ENCODE results near the gene HSPA8. TPM values are rescaled to one million over a fixed set of nuclear protein-coding genes. Genes with fewer than 3 reads are reported as not detected.

The HSPA8 gene
- total and polyA plus RNA-seq, 2 of the 4 experiments (the other 2 are of a cell fraction), result 2,309 to 4,346 TPM

- Histone ChIP-seq H2AK5ac (ENCODE audit: low read depth, low read length) (no peak overlapping the region), H3K36me3 (ENCODE audit: control insufficient read depth, insufficient read depth, low read length) (no peaks in the 10 kb centered on the region), H3K9me1 (ENCODE audit: insufficient read depth, low read length) (no peaks in the 10 kb centered on the region), H3K56ac (ENCODE audit: extremely low read depth, insufficient read depth, low read length) (no peak overlapping the region), H3K79me1 (ENCODE audit: low read depth in 1 of 2, low read length in 2 of 2) (no peaks in the 10 kb centered on the region), H2BK120ac (ENCODE audit: low read depth, low read length) (no peak overlapping the region), H2BK5ac (ENCODE audit: low read depth, low read length, poor library complexity, severe bottlenecking) (no peak overlapping the region), H3K27me3 (ENCODE audit: control insufficient read depth, insufficient read depth, low read length) (peaks cover 34% of the 10 kb centered on the region), H4K20me1 (ENCODE audit: insufficient read depth, low read length) (no peaks in the 10 kb centered on the region), H4K5ac (ENCODE audit: low read depth, low read length) (no peak overlapping the region), H2BK15ac (ENCODE audit: low read depth, low read length) (no peak overlapping the region), H3K4ac (ENCODE audit: low read depth, low read length) (no peak overlapping the region), H3K14ac (replicated peaks; ENCODE audit: low read depth, low read length) (no peak overlapping the region), H2AFZ (replicated peaks; ENCODE audit: low read length, poor library complexity) (no peak overlapping the region), H3K9me3 (ENCODE audit: control insufficient read depth, insufficient read depth, low read length) (no peaks in the 10 kb centered on the region), H2AK9ac (replicated peaks; ENCODE audit: low read depth, low read length, poor library complexity) (no peak overlapping the region), H4K8ac (ENCODE audit: low read depth in 2 of 2, low read length in 2 of 2) (no peak overlapping the region), H3K18ac (ENCODE audit: low read depth, low read length) (no peak overlapping the region), H4K91ac (ENCODE audit: insufficient read depth, low read depth, low read length) (no peak overlapping the region), H3K9ac (ENCODE audit: low read depth, low read length) (no peak overlapping the region), H2BK20ac (ENCODE audit: low read depth, low read length) (no peak overlapping the region), H3K27ac (ENCODE audit: insufficient read depth, low read length) (no peak overlapping the region), H3K4me1 (ENCODE audit: control insufficient read depth, insufficient read depth, low read length) (no peaks in the 10 kb centered on the region), H3K4me2 (ENCODE audit: low read depth, low read length) (no peak overlapping the region), H3K23ac (ENCODE audit: low read depth, low read length) (no peak overlapping the region), H3K4me3 (ENCODE audit: insufficient read depth, low read depth, low read length) (no peak overlapping the region)
- ATAC-seq (ENCODE audit: low read depth) (no peak), DNase-seq (no peak)
- TF ChIP-seq CTCF (conservative IDR thresholded peaks at IDR 0.05; ENCODE audit: low read depth, low read length), result no peak
- no peak for TF ChIP-seq USF2 (IDR thresholded peaks at IDR 0.05; ENCODE audit: low read depth, low read length)
- TF ChIP-seq RAD21 (IDR thresholded peaks at IDR 0.05; ENCODE audit: low read length), result no peak
- no peak for TF ChIP-seq ELK1 (IDR thresholded peaks at IDR 0.05; ENCODE audit: borderline replicate concordance, low read depth, low read length)
- TF ChIP-seq POLR2A (IDR thresholded peaks at IDR 0.05; ENCODE audit: low read depth, low read length), result no peak
- no peak for TF ChIP-seq NFE2L2 (IDR thresholded peaks at IDR 0.05; ENCODE audit: low read depth, low read length)
- no peak for TF ChIP-seq MAFK (IDR thresholded peaks at IDR 0.05; ENCODE audit: low read depth, low read length)
- intact Hi-C loops (cut with micrococcal nuclease), result no loop called here
- ChIA-PET POLR2A (ENCODE audit: unreplicated experiment) (interaction anchor here (0.6 kb wide), 1 partner anchor 151 kb away, joined by 3 read pairs; no protein-coding TSS in a partner anchor), CTCF (no interaction called here)
- no TSS peak for BruUV-seq (replicated peaks)
- in situ Hi-C loops (cut with MboI; ENCODE audit: low sequenced_read_pairs), result no loop called here
- WGBS, 2 experiments (ENCODE audit: extremely low coverage in 2 of 2, insufficient read length in 1 of 2), result 30% methylated on average over 2 of the region's 4 CpGs; no CpG with 5 or more reads in 1 of the 2 experiments
- dilution Hi-C loops (cut with HindIII; ENCODE audit: low sequenced_read_pairs, unreplicated experiment), result no loop called here
Observed at GRCh38 chr11:123011510-123011909, 50.4 kb downstream of the HSPA8 start.
